Stimulated activated effector memory CD8-positive, alpha-beta T cell treated with anti-CD3 and anti-CD28 coated beads, Interleukin-12 subunit alpha, Interleukin-12 subunit beta, amount 100 ng/mL, for 72 hours (primary cell): ENCODE data around the gene ZNF300.
"Not testable (repeated sequence)": the region's sequence is repeated elsewhere in the genome, so short reads cannot be mapped to it uniquely, and the experiment has no call there.

Experiments
- ATAC-seq: fragments of 150-1000 bp; cut with Tn5 transposase; 2 replicates; pipeline ENCODE4 v1.10.0; 2021
- DNase-seq, 2 donors: peaks; one replicate each; pipeline ENCODE4 v3.0.0; 2021 to 2022; ENCODE audit warnings: low spot score in 2 of 2
- H3K27ac Mint-ChIP-seq: one replicate; pipeline ENCODE4 v1.8.0; 2022; ENCODE audit warnings: mild to moderate bottlenecking, mixed read lengths
- H3K36me3 Mint-ChIP-seq: one replicate; pipeline ENCODE4 v1.8.0; 2022; ENCODE audit warnings: mild to moderate bottlenecking, mixed read lengths
- H3K4me1 Mint-ChIP-seq: one replicate; pipeline ENCODE4 v1.8.0; 2022; ENCODE audit warnings: mixed read lengths
- H3K4me3 Mint-ChIP-seq: one replicate; pipeline ENCODE4 v1.8.0; 2022; ENCODE audit warnings: mild to moderate bottlenecking, mixed read lengths
- H3K9me3 Mint-ChIP-seq: one replicate; pipeline ENCODE4 v1.8.0; 2022; ENCODE audit warnings: mixed read lengths

The ZNF300 gene

GRCh38 chr5:150904479-150905311 is at the start of gene ZNF300:
ZNF300 (minus strand) TSS chr5:150904980; CDS start chr5:150903155, 1,825 bp downstream.
- ATAC-seq (peak; percentile 71), DNase-seq (no peak)
- Mint-ChIP-seq H3K9me3 (peaks cover 29% of the 10 kb centered on the region), H3K4me1 (peaks cover 7% of the 10 kb centered on the region), H3K4me3 (peak within 1 kb of the TSS; percentile 72), H3K36me3 (no peaks in the 10 kb centered on the region), H3K27ac (peak within 1 kb of the TSS; percentile 64)

GRCh38 chr5:150948539-150948938 is 43.8 kb upstream of the ZNF300 start:
- H3K36me3 Mint-ChIP-seq = no peaks in the 10 kb centered on the region
- DNase-seq = no peak
- H3K27ac Mint-ChIP-seq = no peak overlapping the region
- peaks cover 36% of the 10 kb centered on the region for H3K9me3 Mint-ChIP-seq
- no peaks in the 10 kb centered on the region for H3K4me1 Mint-ChIP-seq
- H3K4me3 Mint-ChIP-seq = no peak overlapping the region
- ATAC-seq = peak; percentile 62

DNA sequence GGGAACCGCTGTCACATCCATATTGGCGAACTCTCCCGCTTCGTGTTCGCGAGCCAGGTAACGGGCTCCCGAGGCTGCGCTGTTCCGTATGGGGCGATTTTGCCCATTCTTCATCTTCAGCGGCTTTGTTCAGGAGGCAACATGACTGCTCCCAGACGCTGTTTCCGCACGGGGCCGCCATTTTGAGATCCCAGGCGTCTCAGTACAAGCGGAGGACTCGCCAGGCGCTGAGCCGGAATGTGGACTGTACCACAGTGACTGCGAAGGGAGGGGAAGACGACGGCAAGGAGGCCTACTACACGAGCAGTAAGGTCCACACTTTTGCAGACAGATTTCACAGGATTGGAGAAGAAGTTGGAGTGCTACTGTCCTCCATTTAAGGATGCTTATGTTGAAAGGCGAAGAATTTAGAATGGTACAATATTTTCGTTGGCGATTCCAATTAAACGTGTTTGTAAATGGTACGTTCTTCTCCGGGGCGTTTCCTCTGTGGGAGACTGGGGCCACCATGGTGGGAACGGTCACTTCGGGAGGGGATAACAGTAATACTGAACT is 41.6 kb upstream of the ZNF300 start:
- DNase-seq = no peak
- no peak for ATAC-seq
- peaks cover 36% of the 10 kb centered on the region for H3K9me3 Mint-ChIP-seq
- H3K4me3 Mint-ChIP-seq = no peak overlapping the region
- no peaks in the 10 kb centered on the region for H3K36me3 Mint-ChIP-seq
- H3K27ac Mint-ChIP-seq = no peak overlapping the region
- no peaks in the 10 kb centered on the region for H3K4me1 Mint-ChIP-seq

DNA sequence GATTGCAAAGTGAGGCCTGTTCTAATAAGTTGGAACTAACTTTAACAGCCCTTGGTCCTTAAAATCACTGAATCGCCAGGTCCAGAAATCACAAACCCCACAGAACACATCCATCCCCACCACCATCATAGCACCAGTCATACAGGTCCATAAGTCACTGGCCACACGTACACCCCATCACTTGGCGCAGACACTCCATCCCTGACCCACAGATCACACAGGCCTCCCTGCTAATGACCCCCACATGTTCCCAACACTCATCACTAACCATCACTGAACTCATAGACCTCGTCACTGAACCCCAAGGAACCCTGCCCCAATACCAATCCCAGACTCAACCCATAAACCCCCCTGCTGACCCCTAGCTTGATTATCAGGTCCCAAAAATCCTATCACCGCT is 41.2 kb upstream of the ZNF300 start:
- Mint-ChIP-seq H3K4me1 (no peaks in the 10 kb centered on the region), H3K4me3 (no peak overlapping the region), H3K27ac (no peak overlapping the region), H3K9me3 (peaks cover 33% of the 10 kb centered on the region), H3K36me3 (no peaks in the 10 kb centered on the region)
- ATAC-seq = no peak
- no peak for DNase-seq

DNA sequence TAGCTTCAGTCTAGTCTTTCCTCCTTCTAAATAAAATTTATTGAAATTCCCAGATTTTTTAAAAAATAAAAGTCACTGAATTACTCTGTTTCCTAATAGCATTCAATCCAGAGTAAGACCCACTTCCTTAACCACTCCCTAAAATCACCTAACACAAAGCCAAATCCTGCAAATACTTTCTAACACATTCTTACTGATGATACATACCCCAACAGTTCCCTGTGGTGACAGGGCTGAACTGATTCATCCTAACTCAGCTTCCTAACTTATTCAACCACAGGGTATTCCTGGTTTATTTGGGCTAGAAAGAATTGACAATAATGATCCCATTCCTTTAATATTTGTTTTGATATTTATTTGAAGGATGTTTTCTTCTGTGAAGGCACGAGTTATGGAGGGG is 40.7 kb upstream of the ZNF300 start:
- Mint-ChIP-seq H3K27ac (no peak overlapping the region), H3K4me1 (no peaks in the 10 kb centered on the region), H3K4me3 (no peak overlapping the region), H3K36me3 (no peaks in the 10 kb centered on the region), H3K9me3 (peaks cover 28% of the 10 kb centered on the region)
- no peak for DNase-seq
- ATAC-seq = no peak

- ATAC-seq (no peak), DNase-seq (no peak)
- H3K4me3 Mint-ChIP-seq = no peak overlapping the region
- H3K36me3 Mint-ChIP-seq = no peaks in the 10 kb centered on the region
- peaks cover 45% of the 10 kb centered on the region for H3K9me3 Mint-ChIP-seq
- no peaks in the 10 kb centered on the region for H3K4me1 Mint-ChIP-seq
- no peak overlapping the region for H3K27ac Mint-ChIP-seq
Measured at GRCh38 chr5:150931368-150931965, 26.7 kb upstream of the ZNF300 start.

GRCh38 chr5:150918613-150919012 is 13.8 kb upstream of the ZNF300 start:
- no peak overlapping the region for H3K27ac Mint-ChIP-seq
- H3K36me3 Mint-ChIP-seq = no peaks in the 10 kb centered on the region
- DNase-seq (no peak), ATAC-seq (no peak)
- H3K9me3 Mint-ChIP-seq = peaks cover 27% of the 10 kb centered on the region
- H3K4me3 Mint-ChIP-seq = no peak overlapping the region
- no peaks in the 10 kb centered on the region for H3K4me1 Mint-ChIP-seq

GRCh38 chr5:150912312-150912814 is 7.6 kb upstream of the ZNF300 start:
- Mint-ChIP-seq H3K4me3 (no peak overlapping the region), H3K4me1 (no peaks in the 10 kb centered on the region), H3K27ac (no peak overlapping the region), H3K9me3 (peaks cover 24% of the 10 kb centered on the region), H3K36me3 (no peaks in the 10 kb centered on the region)
- ATAC-seq (no peak), DNase-seq (no peak)

DNA sequence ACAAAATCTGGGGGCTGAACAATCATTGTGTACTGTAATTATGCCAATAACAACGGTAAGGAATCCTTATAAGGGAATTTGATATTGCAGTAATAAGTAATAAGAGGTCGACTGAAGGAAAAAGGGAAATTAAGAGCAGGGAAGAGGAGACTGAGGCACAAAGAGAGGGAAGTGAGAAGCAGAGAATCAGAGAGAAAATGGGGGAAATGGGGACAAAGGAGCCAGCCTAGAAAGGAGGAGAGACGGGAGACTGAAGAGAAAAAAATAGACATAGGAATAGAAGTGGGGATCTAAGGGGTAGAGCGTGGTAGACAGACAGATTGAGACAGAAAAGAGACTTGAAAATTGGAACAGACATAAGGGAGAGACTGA is 518 bp upstream of the ZNF300 start:
- H3K27ac Mint-ChIP-seq = no peak overlapping the region
- peaks cover 23% of the 10 kb centered on the region for H3K9me3 Mint-ChIP-seq
- H3K4me3 Mint-ChIP-seq = peak overlapping the region; percentile 72
- ATAC-seq (no peak), DNase-seq (no peak)
- H3K4me1 Mint-ChIP-seq = peaks cover 7% of the 10 kb centered on the region
- H3K36me3 Mint-ChIP-seq = no peaks in the 10 kb centered on the region

- peaks cover 41% of the 10 kb centered on the region for H3K9me3 Mint-ChIP-seq
- H3K4me3 Mint-ChIP-seq = no peak overlapping the region
- peaks cover 7% of the 10 kb centered on the region for H3K4me1 Mint-ChIP-seq
- no peaks in the 10 kb centered on the region for H3K36me3 Mint-ChIP-seq
- H3K27ac Mint-ChIP-seq = no peak overlapping the region
- DNase-seq = no peak
- ATAC-seq = no peak
Measured at GRCh38 chr5:150901446-150901845, 3.3 kb downstream of the ZNF300 start.

- DNase-seq (no peak), ATAC-seq (no peak)
- Mint-ChIP-seq H3K36me3 (no peaks in the 10 kb centered on the region), H3K4me3 (no peak overlapping the region), H3K4me1 (no peaks in the 10 kb centered on the region), H3K27ac (no peak overlapping the region), H3K9me3 (peaks cover 48% of the 10 kb centered on the region)
Measured at GRCh38 chr5:150895431-150896428, 9.1 kb downstream of the ZNF300 start.

DNA sequence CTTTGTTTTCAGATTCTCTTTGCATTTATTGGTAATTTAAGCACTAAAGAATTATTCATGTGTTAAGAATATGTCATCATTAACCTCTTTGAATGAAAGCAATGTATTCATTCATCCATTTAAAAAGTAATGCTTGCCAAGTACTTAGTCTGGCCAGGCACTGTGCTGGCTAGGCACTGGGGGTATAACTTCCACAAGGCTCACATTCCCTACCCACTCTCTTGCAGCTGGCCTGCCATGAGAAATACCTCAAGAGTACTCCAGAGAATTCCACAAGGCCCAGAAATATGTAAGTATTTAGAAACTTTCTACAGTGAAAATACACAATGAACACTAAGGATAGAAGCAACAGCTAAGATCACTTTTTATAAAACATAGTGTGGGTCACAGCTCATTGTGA is 25.4 kb downstream of the ZNF300 start:
- ATAC-seq = no peak
- H3K9me3 Mint-ChIP-seq = peaks cover 13% of the 10 kb centered on the region

GRCh38 chr5:150862070-150862469 is 42.7 kb downstream of the ZNF300 start:
- Mint-ChIP-seq H3K4me1 (no peaks in the 10 kb centered on the region), H3K4me3 (no peak overlapping the region), H3K36me3 (no peaks in the 10 kb centered on the region), H3K27ac (no peak overlapping the region), H3K9me3 (no peaks in the 10 kb centered on the region)
- ATAC-seq = no peak
- DNase-seq = no peak

More for the DNA sequence above, 25.4 kb downstream of the ZNF300 start:
- H3K4me3 Mint-ChIP-seq = no peak overlapping the region
- H3K36me3 Mint-ChIP-seq = no peaks in the 10 kb centered on the region
- H3K27ac Mint-ChIP-seq = no peak overlapping the region
- no peaks in the 10 kb centered on the region for H3K4me1 Mint-ChIP-seq
- DNase-seq = no peak

DNA sequence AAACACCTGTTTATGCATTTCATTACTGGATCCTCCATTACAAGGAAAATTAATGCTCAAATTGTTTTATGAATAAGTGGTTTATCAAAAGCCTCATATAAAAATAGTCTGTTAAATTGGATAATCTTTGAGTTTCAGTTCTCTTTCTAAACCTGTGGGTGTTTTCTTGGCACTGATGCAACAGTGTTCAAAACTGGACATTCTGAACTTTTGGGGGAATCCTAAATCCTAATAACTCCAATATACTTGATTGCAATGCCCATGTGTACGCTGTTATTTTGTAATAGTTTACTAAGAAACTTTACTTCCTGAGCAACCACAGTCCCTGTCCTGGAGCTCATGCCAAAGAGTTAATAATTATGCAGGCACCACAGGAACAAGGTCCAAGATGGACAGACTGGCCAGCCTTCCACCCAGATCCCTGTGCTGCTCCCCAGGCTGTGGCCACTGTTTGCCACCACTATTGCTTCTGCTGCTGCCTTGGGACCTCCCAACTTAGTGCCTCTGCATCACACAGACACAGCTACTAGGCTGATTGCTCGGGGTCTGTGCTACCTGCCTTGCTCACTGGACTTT is 44.4 kb downstream of the ZNF300 start:
- no peak for DNase-seq
- Mint-ChIP-seq H3K4me1 (no peaks in the 10 kb centered on the region), H3K4me3 (no peak overlapping the region), H3K36me3 (no peaks in the 10 kb centered on the region), H3K27ac (no peak overlapping the region), H3K9me3 (no peaks in the 10 kb centered on the region)
- no peak for ATAC-seq

GRCh38 chr5:150856700-150857099 is 48.1 kb downstream of the ZNF300 start:
- H3K36me3 Mint-ChIP-seq, ATAC-seq, H3K9me3 Mint-ChIP-seq, H3K27ac Mint-ChIP-seq, DNase-seq, H3K4me1 Mint-ChIP-seq, H3K4me3 Mint-ChIP-seq: not testable (repeated sequence)
